H54 (cell line): ENCODE measurements around the gene COBL.

ENCODE experiments used
- DNase-seq: peaks from one replicate; pipeline ENCODE4 v3.0.0; 2011; ENCODE audit warnings: low spot score, mixed read lengths; ENCODE audit not compliant: insufficient read length
- FAIRE-seq: peaks from 3 replicates; lab custom pipeline; 2011; peaks lifted over from hg19 to GRCh38; lab: Jason Lieb, UNC
- POLR2A ChIP-seq: IDR thresholded peaks from 2 replicates; pipeline ENCODE4 v1.6.1; 2011; ENCODE audit warnings: low read depth, mild to moderate bottlenecking, low read length

Gene COBL

GRCh38 chr7:51316666-51317581 is at the start of gene COBL:
Gene COBL (minus strand): TSS chr7:51316809. CDS start chr7:51316633, 176 bp downstream.
- DNase-seq (no peak), FAIRE-seq (no peak)

GRCh38 chr7:51366172-51366728 is 49.6 kb upstream of the COBL start:
- DNase-seq (no peak), FAIRE-seq (no peak)
- no peak for TF ChIP-seq POLR2A

More at GRCh38 chr7:51316666-51317581, at the start of gene COBL:
- TF ChIP-seq POLR2A, result no peak

GRCh38 chr7:51357821-51358220 is 41.2 kb upstream of the COBL start:
- DNase-seq (no peak), FAIRE-seq (no peak)
- no peak for TF ChIP-seq POLR2A

- TF ChIP-seq POLR2A, result no peak
- no peak for DNase-seq
- no peak for FAIRE-seq
These were observed 40.4 kb upstream of the COBL start for GRCh38 chr7:51356849-51357516.

GRCh38 chr7:51354897-51355296 is 38.3 kb upstream of the COBL start:
- no peak for TF ChIP-seq POLR2A
- no peak for DNase-seq
- FAIRE-seq, result no peak

- no peak for FAIRE-seq
- no peak for DNase-seq
- TF ChIP-seq POLR2A, result no peak
These were observed 37.8 kb upstream of the COBL start for GRCh38 chr7:51354434-51354833.

- FAIRE-seq, result no peak
- DNase-seq, result no peak
- no peak for TF ChIP-seq POLR2A
These were observed 35.8 kb upstream of the COBL start for GRCh38 chr7:51352174-51353100.

- DNase-seq (no peak), FAIRE-seq (no peak)
- no peak for TF ChIP-seq POLR2A
These were observed 35.1 kb upstream of the COBL start for GRCh38 chr7:51351661-51352060.

- no peak for TF ChIP-seq POLR2A
- FAIRE-seq (no peak), DNase-seq (no peak)
These were observed 33.9 kb upstream of the COBL start for GRCh38 chr7:51350546-51350896.

GRCh38 chr7:51349820-51350545 is 33.4 kb upstream of the COBL start:
- no peak for TF ChIP-seq POLR2A
- no peak for DNase-seq
- FAIRE-seq, result no peak

GRCh38 chr7:51346126-51346525 is 29.5 kb upstream of the COBL start:
- DNase-seq (no peak), FAIRE-seq (no peak)
- no peak for TF ChIP-seq POLR2A

GRCh38 chr7:51344406-51345138 is 28.0 kb upstream of the COBL start:
- no peak for TF ChIP-seq POLR2A
- no peak for DNase-seq
- no peak for FAIRE-seq
